Activated T-cell treated with anti-CD3 and anti-CD28 coated beads, Interleukin-2, amount 50 U/mL, for 72 hours (primary cell): ENCODE results near the gene PGLYRP4. TPM values are rescaled to one million over a fixed set of nuclear protein-coding genes. Genes with fewer than 3 reads are reported as not detected.

Experiments
- ATAC-seq, 2 donors: fragments of 150-1000 bp; cut with Tn5 transposase; replicated peaks in 1 of 2; 2 replicates each; pipeline ENCODE4 v1.10.0; 2021; ENCODE audit warnings: moderate library complexity in 2 of 2, mild to moderate bottlenecking in 1 of 2
- DNase-seq, 2 donors: peaks; one replicate each; pipeline ENCODE4 v3.0.0; 2021 to 2022; ENCODE audit warnings: mixed read lengths in 1 of 2
- H3K27ac Mint-ChIP-seq: one replicate; pipeline ENCODE4 v1.8.0; 2022; ENCODE audit warnings: mild to moderate bottlenecking, moderate library complexity, mixed read lengths
- H3K27me3 Mint-ChIP-seq: one replicate; pipeline ENCODE4 v1.8.0; 2022; ENCODE audit warnings: low read depth, mixed read lengths
- H3K36me3 Mint-ChIP-seq, 2 donors: one replicate each; pipeline ENCODE4 v1.8.0; 2022; ENCODE audit warnings: mixed read lengths in 2 of 2, mild to moderate bottlenecking in 1 of 2; ENCODE audit not compliant: insufficient read depth in 2 of 2
- H3K4me1 Mint-ChIP-seq: one replicate; pipeline ENCODE4 v1.8.0; 2022; ENCODE audit warnings: low read depth, mixed read lengths
- H3K4me3 Mint-ChIP-seq, 2 donors: one replicate each; pipeline ENCODE4 v1.8.0; 2022; ENCODE audit warnings: mild to moderate bottlenecking in 2 of 2, mixed read lengths in 2 of 2, moderate library complexity in 2 of 2
- H3K9me3 Mint-ChIP-seq, 2 donors: one replicate each; pipeline ENCODE4 v1.8.0; 2022; ENCODE audit warnings: mixed read lengths in 2 of 2
- total RNA-seq, 2 donors: library from RNA; stranded (reverse); gene quantifications; one replicate each; pipeline ENCODE4 v1.2.3, GENCODE V29; 2022

Gene PGLYRP4
- total RNA-seq, 2 donors from 2014 or later, result 0.21 to 0.29 TPM

DNA sequence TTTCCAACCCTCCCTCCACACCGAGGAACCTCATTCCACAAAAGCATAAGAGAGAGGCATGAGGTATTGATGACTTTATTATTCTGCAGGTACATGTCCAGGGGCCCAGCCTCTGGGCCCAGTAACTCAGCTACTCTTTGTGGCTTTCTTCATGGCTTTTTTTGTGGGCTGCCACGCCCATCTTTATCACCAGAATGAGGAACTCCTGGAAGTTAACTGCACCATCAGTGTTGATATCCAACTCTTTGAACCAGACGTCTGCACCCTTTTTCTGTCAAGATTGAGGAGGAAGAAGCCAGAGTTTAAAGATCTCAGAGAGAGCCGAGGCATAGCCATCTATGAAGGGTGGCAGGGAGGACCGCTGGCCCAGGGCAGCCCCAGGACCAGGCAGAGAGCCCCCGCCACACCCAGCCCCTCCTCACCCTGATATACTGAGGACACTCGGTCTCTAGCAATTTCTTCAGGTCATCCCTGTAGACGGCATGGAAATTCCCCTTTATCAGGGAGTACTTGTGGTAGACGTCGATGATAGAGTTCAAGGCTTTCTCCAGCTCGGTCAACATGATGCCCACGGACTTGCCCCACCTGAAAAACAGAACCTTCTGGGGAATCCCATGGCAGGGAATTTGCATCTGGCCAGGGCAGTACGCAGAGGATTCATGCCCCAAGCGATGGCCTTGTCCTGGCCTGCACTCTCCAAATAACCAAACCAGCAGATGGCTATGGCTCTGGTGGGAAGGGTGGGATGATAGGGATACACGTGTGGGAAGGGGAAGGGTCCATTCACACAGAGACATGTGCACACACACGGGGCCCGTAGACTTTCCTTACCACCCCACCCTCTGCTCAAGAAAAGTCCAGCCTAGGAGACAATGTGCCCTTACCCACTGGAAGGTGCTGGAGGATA lies 41.6 kb upstream of the PGLYRP4 start:
- no peak for ATAC-seq
- no peaks in the 10 kb centered on the region for H3K36me3 Mint-ChIP-seq
- H3K27me3 Mint-ChIP-seq, result peaks cover 10% of the 10 kb centered on the region
- DNase-seq, result no peak
- H3K4me3 Mint-ChIP-seq, result no peak overlapping the region
- peaks cover 5% of the 10 kb centered on the region for H3K4me1 Mint-ChIP-seq
- H3K9me3 Mint-ChIP-seq, result no peaks in the 10 kb centered on the region
- H3K27ac Mint-ChIP-seq, result no peak overlapping the region

- Mint-ChIP-seq H3K27ac (no peak overlapping the region), H3K4me1 (peaks cover 5% of the 10 kb centered on the region), H3K36me3 (no peaks in the 10 kb centered on the region), H3K9me3 (no peaks in the 10 kb centered on the region), H3K27me3 (peaks cover 8% of the 10 kb centered on the region), H3K4me3 (no peak overlapping the region)
- DNase-seq (no peak), ATAC-seq (no peak)
These were observed 40.8 kb upstream of the PGLYRP4 start for GRCh38 chr1:153389401-153389800.

GRCh38 chr1:153387785-153388184 lies 39.1 kb upstream of the PGLYRP4 start:
- Mint-ChIP-seq H3K36me3 (no peaks in the 10 kb centered on the region), H3K27me3 (peaks cover 12% of the 10 kb centered on the region), H3K9me3 (peaks cover 0 to under 1% of the 10 kb centered on the region in 2 donors), H3K27ac (no peak overlapping the region), H3K4me3 (no peak overlapping the region), H3K4me1 (peaks cover 5% of the 10 kb centered on the region)
- ATAC-seq (no peak), DNase-seq (no peak)

GRCh38 chr1:153387001-153387400 lies 38.4 kb upstream of the PGLYRP4 start:
- peaks cover 4 to 6% of the 10 kb centered on the region in 2 donors for H3K9me3 Mint-ChIP-seq
- H3K27ac Mint-ChIP-seq, result no peak overlapping the region
- no peak for DNase-seq
- peaks cover 20% of the 10 kb centered on the region for H3K27me3 Mint-ChIP-seq
- H3K36me3 Mint-ChIP-seq, result peaks cover 0 to 3% of the 10 kb centered on the region in 2 donors
- H3K4me1 Mint-ChIP-seq, result peaks cover 5% of the 10 kb centered on the region
- ATAC-seq, result no peak
- H3K4me3 Mint-ChIP-seq, result no peak overlapping the region

GRCh38 chr1:153386500-153386901 lies 37.9 kb upstream of the PGLYRP4 start:
- H3K36me3 Mint-ChIP-seq, result peaks cover 2 to 4% of the 10 kb centered on the region in 2 donors
- peaks cover 5% of the 10 kb centered on the region for H3K4me1 Mint-ChIP-seq
- H3K9me3 Mint-ChIP-seq, result peaks cover 6% of the 10 kb centered on the region in 2 donors
- ATAC-seq (peak in 1 of 2 donors; percentile 21), DNase-seq (no peak)
- H3K27me3 Mint-ChIP-seq, result peaks cover 23% of the 10 kb centered on the region
- no peak overlapping the region for H3K27ac Mint-ChIP-seq
- no peak overlapping the region for H3K4me3 Mint-ChIP-seq

- no peak overlapping the region for H3K4me3 Mint-ChIP-seq
- no peak overlapping the region for H3K27ac Mint-ChIP-seq
- peaks cover 10 to 11% of the 10 kb centered on the region in 2 donors for H3K9me3 Mint-ChIP-seq
- H3K4me1 Mint-ChIP-seq, result peaks cover 5% of the 10 kb centered on the region
- no peak for ATAC-seq
- H3K36me3 Mint-ChIP-seq, result peaks cover 6% of the 10 kb centered on the region in 2 donors
- no peak for DNase-seq
- peaks cover 29% of the 10 kb centered on the region for H3K27me3 Mint-ChIP-seq
These were observed 36.4 kb upstream of the PGLYRP4 start for GRCh38 chr1:153384958-153385580.

- Mint-ChIP-seq H3K4me1 (no peaks in the 10 kb centered on the region), H3K27me3 (peaks cover 35% of the 10 kb centered on the region), H3K27ac (no peak overlapping the region), H3K9me3 (peaks cover 10 to 11% of the 10 kb centered on the region in 2 donors), H3K36me3 (peaks cover 6% of the 10 kb centered on the region in 2 donors), H3K4me3 (no peak overlapping the region)
- ATAC-seq, result no peak
- DNase-seq, result no peak
These were observed 32.1 kb upstream of the PGLYRP4 start for GRCh38 chr1:153380711-153381110.

DNA sequence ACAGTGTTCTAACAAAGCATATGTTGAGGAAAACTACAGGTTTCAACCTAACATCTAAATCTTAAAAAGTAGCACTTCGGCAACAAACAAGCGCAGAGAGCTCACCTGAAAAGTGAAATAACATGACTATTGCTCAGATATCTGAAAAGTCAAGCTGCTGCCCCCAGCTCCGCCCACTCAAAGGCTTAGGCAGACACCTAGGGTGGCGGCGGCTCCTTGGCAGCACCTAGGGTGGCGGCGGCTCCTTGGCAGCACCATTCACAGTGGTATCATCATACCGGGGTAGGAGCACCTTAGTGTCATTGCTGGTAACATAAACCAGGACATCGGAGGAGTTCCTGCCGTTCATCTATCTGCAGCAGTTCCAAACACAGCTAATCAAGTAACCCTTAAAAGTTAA lies 30.9 kb upstream of the PGLYRP4 start:
- Mint-ChIP-seq H3K4me1 (no peaks in the 10 kb centered on the region), H3K9me3 (peaks cover 10 to 11% of the 10 kb centered on the region in 2 donors), H3K4me3 (no peak overlapping the region), H3K36me3 (peaks cover 6% of the 10 kb centered on the region in 2 donors), H3K27ac (no peak overlapping the region), H3K27me3 (peaks cover 35% of the 10 kb centered on the region)
- ATAC-seq (no peak), DNase-seq (no peak)

- H3K4me3 Mint-ChIP-seq, result no peak within 1 kb of the TSS
- no peak for ATAC-seq
These were observed 26.9 kb upstream of the PGLYRP4 start, which contains the start of gene S100A12 for GRCh38 chr1:153375511-153375910. Gene S100A12 (minus strand): TSS chr1:153375621. CDS start chr1:153374592, 1,029 bp downstream.

DNA sequence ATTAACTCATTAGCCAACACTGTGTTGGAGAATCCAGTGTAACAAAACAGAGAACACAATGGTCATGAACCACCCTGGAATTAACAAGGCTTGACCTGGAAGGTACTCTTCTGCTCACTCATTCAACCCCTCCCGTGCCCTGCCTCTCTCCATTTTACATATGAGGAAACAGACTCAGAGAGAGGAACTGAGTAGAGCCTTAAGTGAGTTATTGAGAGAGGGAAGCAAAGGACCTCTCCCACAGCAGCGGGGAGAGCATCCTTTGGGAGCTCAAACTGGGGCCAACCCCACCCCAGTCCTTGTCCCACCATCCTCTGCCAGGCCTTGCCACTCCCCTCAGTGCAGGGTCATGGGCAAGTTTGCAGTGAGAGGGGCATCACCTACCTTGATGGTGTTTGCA lies 25.4 kb upstream of the PGLYRP4 start:
- Mint-ChIP-seq H3K36me3 (no peaks in the 10 kb centered on the region), H3K4me3 (no peak overlapping the region), H3K27me3 (peaks cover 17% of the 10 kb centered on the region), H3K27ac (no peak overlapping the region), H3K9me3 (no peaks in the 10 kb centered on the region), H3K4me1 (no peaks in the 10 kb centered on the region)
- DNase-seq (no peak), ATAC-seq (no peak)

More at GRCh38 chr1:153375511-153375910, 26.9 kb upstream of the PGLYRP4 start, which contains the start of gene S100A12:
- DNase-seq, result no peak
- H3K27ac Mint-ChIP-seq, result no peak within 1 kb of the TSS
- H3K27me3 Mint-ChIP-seq, result peaks cover 17% of the 10 kb centered on the region
- H3K36me3 Mint-ChIP-seq, result no peaks in the 10 kb centered on the region
- H3K9me3 Mint-ChIP-seq, result no peaks in the 10 kb centered on the region
- H3K4me1 Mint-ChIP-seq, result no peaks in the 10 kb centered on the region

DNA sequence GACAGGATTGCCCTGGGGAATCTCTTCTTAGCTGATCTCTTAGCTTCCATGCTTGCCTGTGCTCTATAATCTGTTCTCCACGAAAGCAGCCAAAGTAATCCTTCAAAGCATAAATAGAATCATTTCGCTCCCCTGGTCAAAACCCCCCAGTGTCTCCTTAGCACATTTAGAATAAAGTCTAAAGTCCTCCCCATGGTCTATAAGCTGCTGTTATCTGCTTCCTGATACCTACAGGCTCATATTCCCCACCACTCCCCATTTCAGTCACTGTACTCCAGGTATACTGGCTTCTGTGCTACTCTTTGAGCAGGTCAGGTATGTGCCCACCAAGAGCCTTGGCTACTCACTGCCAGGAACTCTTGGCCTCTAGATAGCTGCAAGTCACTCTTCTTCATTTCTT lies 23.9 kb upstream of the PGLYRP4 start:
- ATAC-seq (no peak), DNase-seq (no peak)
- Mint-ChIP-seq H3K27me3 (peaks cover 17% of the 10 kb centered on the region), H3K4me1 (no peaks in the 10 kb centered on the region), H3K4me3 (no peak overlapping the region), H3K9me3 (no peaks in the 10 kb centered on the region), H3K36me3 (no peaks in the 10 kb centered on the region), H3K27ac (no peak overlapping the region)

DNA sequence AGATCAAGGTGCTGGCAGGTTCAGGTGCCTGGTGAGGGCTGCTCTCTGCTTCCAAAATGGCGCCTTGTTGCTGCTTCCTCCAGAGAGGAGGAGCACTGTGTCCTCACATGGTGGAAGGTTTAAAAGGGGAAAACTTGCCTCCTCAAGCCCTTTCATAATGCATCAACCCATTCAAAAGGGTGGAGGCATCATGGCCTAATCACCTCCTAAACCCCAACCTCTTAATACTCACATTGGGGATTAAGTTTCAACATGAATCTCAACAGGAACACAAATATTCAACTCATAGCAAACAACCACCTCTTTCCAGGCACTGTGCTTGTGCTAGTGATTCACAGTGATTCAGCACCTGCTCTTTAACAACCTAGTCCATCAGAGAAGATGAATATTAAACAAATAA lies 22.6 kb upstream of the PGLYRP4 start:
- no peak for DNase-seq
- Mint-ChIP-seq H3K4me3 (no peak overlapping the region), H3K36me3 (no peaks in the 10 kb centered on the region), H3K9me3 (no peaks in the 10 kb centered on the region), H3K27me3 (peaks cover 5% of the 10 kb centered on the region), H3K4me1 (no peaks in the 10 kb centered on the region), H3K27ac (no peak overlapping the region)
- no peak for ATAC-seq

DNA sequence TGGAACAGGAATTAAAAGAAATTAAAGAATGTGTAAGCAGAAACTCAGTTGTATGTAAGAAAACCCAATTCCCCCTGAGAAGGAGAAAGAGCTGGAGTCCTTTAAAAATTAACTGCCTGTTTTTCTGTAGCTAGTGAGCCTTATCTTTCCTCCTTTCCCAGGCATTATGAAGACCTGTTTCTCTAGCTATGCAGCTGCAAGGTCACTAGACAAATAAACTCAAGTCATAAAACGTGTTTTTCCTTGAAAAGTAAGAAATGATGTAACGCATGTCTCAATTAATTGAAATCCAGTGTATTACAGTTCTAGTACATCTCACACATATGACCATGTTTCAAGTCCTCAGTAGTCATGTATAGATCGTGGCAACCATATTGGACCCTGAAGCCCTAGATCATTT lies 21.5 kb upstream of the PGLYRP4 start:
- no peak overlapping the region for H3K27ac Mint-ChIP-seq
- no peaks in the 10 kb centered on the region for H3K36me3 Mint-ChIP-seq
- DNase-seq, result no peak

More for the DNA sequence above, 21.5 kb upstream of the PGLYRP4 start:
- Mint-ChIP-seq H3K27me3 (peaks cover 10% of the 10 kb centered on the region), H3K4me1 (no peaks in the 10 kb centered on the region), H3K4me3 (no peak overlapping the region), H3K9me3 (no peaks in the 10 kb centered on the region)
- no peak for ATAC-seq
